SK-N-SH treated with all-trans-retinoic acid at 6 μM for 48 hours (cell line): ENCODE results near the gene MCEE.

Experiments used
- ATAC-seq: fragments of 200-7000 bp; cut with Tn5 transposase; 3 replicates; pipeline ENCODE4 v1.9.1; 2020; ENCODE audit warnings: mild to moderate bottlenecking, moderate library complexity
- ARNTL ChIP-seq: fragments of 450-650 bp; formaldehyde crosslinking; IDR thresholded peaks from 2 replicates; pipeline ENCODE4 v1.5.0; 2020; ENCODE audit warnings: low read depth, mild to moderate bottlenecking, moderate library complexity, borderline replicate concordance
- CREB5 ChIP-seq: fragments of 250-450 bp; sonication (Bioruptor Pico); IDR thresholded peaks from 2 replicates; pipeline ENCODE4 v1.5.1; 2020; ENCODE audit warnings: low read depth, mild to moderate bottlenecking, moderate library complexity
- ESRRG ChIP-seq: fragments of 250-450 bp; sonication (Bioruptor Pico); IDR thresholded peaks from 2 replicates; pipeline ENCODE4 v1.6.1; 2021; ENCODE audit warnings: mild to moderate bottlenecking
- GLIS3 ChIP-seq: fragments of 250-450 bp; sonication (Bioruptor Pico); IDR thresholded peaks from 2 replicates; pipeline ENCODE4 v1.5.0; 2020; ENCODE audit warnings: mild to moderate bottlenecking, moderate library complexity
- OSR1 ChIP-seq: fragments of 250-450 bp; sonication (Bioruptor Pico); IDR thresholded peaks from 2 replicates; pipeline ENCODE4 v1.8.0; 2022; ENCODE audit warnings: moderate library complexity, mild to moderate bottlenecking, inconsistent platforms
- PATZ1 ChIP-seq: fragments of 250-450 bp; sonication (Bioruptor Pico); IDR thresholded peaks from 2 replicates; pipeline ENCODE4 v1.8.0; 2020; ENCODE audit warnings: mild to moderate bottlenecking, moderate library complexity, borderline replicate concordance
- PPARA ChIP-seq: fragments of 250-450 bp; sonication (Bioruptor Pico); IDR thresholded peaks from 2 replicates; pipeline ENCODE4 v1.5.0; 2020; ENCODE audit warnings: mild to moderate bottlenecking, borderline replicate concordance
- RARB ChIP-seq: fragments of 250-450 bp; sonication (Bioruptor Pico); IDR thresholded peaks from 2 replicates; pipeline ENCODE4 v1.8.0; 2021; ENCODE audit warnings: mild to moderate bottlenecking, moderate library complexity
- SNAI2 ChIP-seq: fragments of 250-450 bp; sonication (Bioruptor Pico); IDR thresholded peaks from 2 replicates; pipeline ENCODE4 v1.5.0; 2020; ENCODE audit warnings: mild to moderate bottlenecking, moderate library complexity
- TCF4 ChIP-seq: fragments of 250-450 bp; sonication (Bioruptor Pico); IDR thresholded peaks from 2 replicates; pipeline ENCODE4 v1.8.0; 2021; ENCODE audit warnings: mild to moderate bottlenecking, moderate library complexity, borderline replicate concordance
- TSHZ2 ChIP-seq: fragments of 250-450 bp; sonication (Bioruptor Pico); IDR thresholded peaks from 2 replicates; pipeline ENCODE4 v1.5.0; 2020; ENCODE audit warnings: mild to moderate bottlenecking, moderate library complexity
- ZC3H10 ChIP-seq: fragments of 250-450 bp; sonication (Bioruptor Pico); IDR thresholded peaks from 2 replicates; pipeline ENCODE4 v1.5.1; 2021; ENCODE audit warnings: mild to moderate bottlenecking, moderate library complexity
- ZFP3 ChIP-seq: fragments of 250-450 bp; sonication (Bioruptor Pico); IDR thresholded peaks from 2 replicates; pipeline ENCODE4 v1.5.0; 2020; ENCODE audit warnings: mild to moderate bottlenecking, moderate library complexity
- ZFP30 ChIP-seq: fragments of 450-650 bp; formaldehyde crosslinking; IDR thresholded peaks from 2 replicates; pipeline ENCODE4 v1.5.0; 2022; ENCODE audit warnings: mild to moderate bottlenecking, moderate library complexity
- ZNF565 ChIP-seq: fragments of 450-650 bp; formaldehyde crosslinking; conservative IDR thresholded peaks from 2 replicates; pipeline ENCODE4 v1.5.0; 2020; ENCODE audit warnings: low read depth, mild to moderate bottlenecking, moderate library complexity
- ZNF70 ChIP-seq: fragments of 450-650 bp; formaldehyde crosslinking; IDR thresholded peaks from 2 replicates; pipeline ENCODE4 v1.5.0; 2020; ENCODE audit warnings: mild to moderate bottlenecking, moderate library complexity
- ZNF8 ChIP-seq: fragments of 450-650 bp; formaldehyde crosslinking; IDR thresholded peaks from 2 replicates; pipeline ENCODE4 v1.5.0; 2020; ENCODE audit warnings: mild to moderate bottlenecking, moderate library complexity

Gene MCEE

GRCh38 chr2:71156573-71156972 lies 26.5 kb upstream of the MCEE start:
- TF ChIP-seq TSHZ2 (CRISPR knock-in tag) (no peak), GLIS3 (CRISPR knock-in tag) (no peak), ZNF70 (CRISPR knock-in tag) (no peak), PPARA (CRISPR knock-in tag) (no peak), ZFP3 (CRISPR knock-in tag) (no peak), OSR1 (CRISPR knock-in tag) (no peak), RARB (CRISPR knock-in tag) (no peak), ZC3H10 (no peak), ZFP30 (CRISPR knock-in tag) (no peak)
- peak; percentile 17 for ATAC-seq

- TF ChIP-seq CREB5 (CRISPR knock-in tag) (no peak), RARB (CRISPR knock-in tag) (no peak), ZFP30 (CRISPR knock-in tag) (no peak), TCF4 (CRISPR knock-in tag) (no peak)
- ATAC-seq, result no peak
Measured at GRCh38 chr2:71155846-71156245, 25.8 kb upstream of the MCEE start.

- TF ChIP-seq SNAI2 (CRISPR knock-in tag), result no peak
- no peak for TF ChIP-seq ZNF565 (CRISPR knock-in tag)
- no peak for TF ChIP-seq CREB5 (CRISPR knock-in tag)
- ATAC-seq, result no peak; the same call in 2 of the 3 replicates
Measured at GRCh38 chr2:71154798-71155197, 24.8 kb upstream of the MCEE start.

GRCh38 chr2:71154279-71154678 lies 24.2 kb upstream of the MCEE start:
- ATAC-seq, result no peak
- TF ChIP-seq ZNF565 (CRISPR knock-in tag) (no peak), PATZ1 (CRISPR knock-in tag) (no peak), ARNTL (CRISPR knock-in tag) (no peak), ZNF8 (CRISPR knock-in tag) (no peak)

GRCh38 chr2:71153585-71154224 lies 23.7 kb upstream of the MCEE start:
- no peak for TF ChIP-seq ESRRG
- TF ChIP-seq ZC3H10, result no peak
- no peak for TF ChIP-seq RARB (CRISPR knock-in tag)
- TF ChIP-seq CREB5 (CRISPR knock-in tag), result no peak
- TF ChIP-seq, all 23 proteins: peak for 0
- no peak for ATAC-seq
